NCI-H146 treated with DMSO at 0.1 percent for 48 hours (cell line): ENCODE results near the gene COL16A1.

Experiments used
- DNase-seq: peaks from one replicate; lab custom pipeline; 2025; ENCODE audit not compliant: unreplicated experiment; lab: John Stamatoyannopoulos, UW

COL16A1 gene

GRCh38 chr1:31605908-31606427 lies 97.8 kb downstream of the COL16A1 start:
- no peak for DNase-seq
